Calu3 (cell line): ENCODE data around the gene CBX2. TPM values are rescaled to one million over a fixed set of nuclear protein-coding genes. Genes with fewer than 3 reads are reported as not detected.

ENCODE experiments used
- BruUV-seq: library from RNA; stranded (reverse); fragments of 400-500 nt; replicated peaks from 2 replicates; lab custom pipeline; 2021; lab: Mats Ljungman, UMichigan
- CTCF ChIA-PET: fragments of 300-600 bp; sonication (Branson Sonifier 250); formaldehyde crosslinking; loops from one replicate; lab custom pipeline; 2022; ENCODE audit warnings: antibody characterized with exemption; lab: Charles Lee
- DNase-seq: peaks from one replicate; pipeline ENCODE4 v3.0.0; 2022
- H3K27ac Mint-ChIP-seq: one replicate; pipeline ENCODE4 v1.8.0; 2022; ENCODE audit warnings: mixed read lengths; ENCODE audit not compliant: unreplicated experiment
- H3K27me3 Mint-ChIP-seq: one replicate; pipeline ENCODE4 v1.8.0; 2022; ENCODE audit warnings: mixed read lengths; ENCODE audit not compliant: unreplicated experiment
- H3K36me3 Mint-ChIP-seq: one replicate; pipeline ENCODE4 v1.8.0; 2022; ENCODE audit warnings: mild to moderate bottlenecking, moderate library complexity, mixed read lengths; ENCODE audit not compliant: insufficient read depth, unreplicated experiment
- H3K4me1 Mint-ChIP-seq: one replicate; pipeline ENCODE4 v1.8.0; 2022; ENCODE audit warnings: mild to moderate bottlenecking, low read depth, mixed read lengths; ENCODE audit not compliant: unreplicated experiment
- H3K4me3 Mint-ChIP-seq: one replicate; pipeline ENCODE4 v1.8.0; 2022; ENCODE audit warnings: mild to moderate bottlenecking, low read depth, moderate library complexity, mixed read lengths; ENCODE audit not compliant: unreplicated experiment
- H3K9me3 Mint-ChIP-seq: one replicate; pipeline ENCODE4 v1.8.0; 2022; ENCODE audit warnings: low read depth, mixed read lengths; ENCODE audit not compliant: unreplicated experiment
- CTCF ChIP-seq: fragments of 200-600 bp; IDR thresholded peaks from one replicate; pipeline ENCODE4 v1.8.0; 2022; ENCODE audit warnings: antibody characterized with exemption; ENCODE audit not compliant: unreplicated experiment
- intact Hi-C: fragments of 100-400 bp; cut with micrococcal nuclease; formaldehyde crosslinking; loops from one replicate; pipeline ENCODE4 v1.10.0; 2022; ENCODE audit not compliant: unreplicated experiment
- total RNA-seq: library from RNA; stranded (reverse); gene quantifications from 2 replicates; pipeline ENCODE4 v1.2.3, GENCODE V29; 2022

CBX2 gene
- total RNA-seq, 1 experiment from 2014 or later = 8.3 TPM

DNA sequence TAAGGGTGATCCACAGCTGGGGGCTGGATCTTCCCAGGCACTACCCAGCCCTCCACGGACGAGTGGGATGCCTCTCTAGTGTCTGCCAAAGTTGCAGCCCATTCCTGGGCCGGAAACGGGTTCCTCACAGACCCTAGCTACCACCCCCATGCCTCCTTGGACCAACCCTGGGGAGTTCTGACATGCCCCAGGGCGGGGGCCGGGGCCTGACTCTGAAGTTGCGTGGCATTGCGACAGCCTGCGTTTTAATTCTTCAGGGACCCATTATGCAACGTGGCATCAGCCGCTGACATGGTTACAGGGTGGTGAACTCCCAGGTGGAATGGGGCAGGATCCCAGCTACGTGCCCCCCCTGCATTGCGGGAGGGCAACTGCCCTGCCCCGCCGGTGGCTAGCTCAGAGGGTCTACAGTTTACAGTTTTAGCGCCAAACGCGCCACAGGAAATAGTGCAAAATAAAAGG, 58.6 kb downstream of the CBX2 start:
- intact Hi-C loops = loop anchor here (5.0 kb wide), 1 partner anchor 39 kb away; the partner anchor contains the start of gene CBX8
- no peaks in the 10 kb centered on the region for H3K9me3 Mint-ChIP-seq
- H3K4me1 Mint-ChIP-seq = peaks cover 27% of the 10 kb centered on the region
- peak overlapping the region; percentile 69 for H3K27ac Mint-ChIP-seq
- H3K36me3 Mint-ChIP-seq = peaks cover 92% of the 10 kb centered on the region
- peak overlapping the region; percentile 85 for H3K4me3 Mint-ChIP-seq
- no peak for TF ChIP-seq CTCF
- no TSS peak for BruUV-seq
- DNase-seq = no peak
- CTCF ChIA-PET = interaction anchor here (0.5 to 2.0 kb wide), 7 partner anchors 15 to 157 kb away, joined by 3 to 9 read pairs (median 4); no protein-coding TSS in a partner anchor
- peaks cover 22% of the 10 kb centered on the region for H3K27me3 Mint-ChIP-seq

- intact Hi-C loops = loop anchor here (5.0 kb wide), 1 partner anchor 40 kb away; the partner anchor contains the start of gene CBX8
- Mint-ChIP-seq H3K9me3 (no peaks in the 10 kb centered on the region), H3K36me3 (peaks cover 91% of the 10 kb centered on the region), H3K27me3 (peaks cover 29% of the 10 kb centered on the region), H3K27ac (peak overlapping the region; percentile 69), H3K4me1 (peaks cover 27% of the 10 kb centered on the region), H3K4me3 (peak overlapping the region; percentile 85)
- no TSS peak for BruUV-seq
- DNase-seq = peak; percentile 89
- CTCF ChIA-PET = interaction anchor here (0.5 to 2.0 kb wide), 8 partner anchors 14 to 156 kb away, joined by 3 to 9 read pairs (median 4); no protein-coding TSS in a partner anchor
- TF ChIP-seq CTCF = peak; percentile 30
Measured at GRCh38 chr17:79836972-79837887, 59.3 kb downstream of the CBX2 start.

Other genes with a start within 250 kb of the CBX2 start
- gene RBFOX3, start 167.1 kb upstream of the CBX2 start, total RNA-seq = not detected in 2 replicates
- not detected in 2 replicates for gene ENPP7, start 47.2 kb upstream of the CBX2 start, total RNA-seq
- gene CBX8, start 18.9 kb downstream of the CBX2 start, total RNA-seq = 11.1 and 11.8 TPM in 2 replicates
- 40.2 and 46.8 TPM in 2 replicates for gene CBX4, start 61.3 kb downstream of the CBX2 start, total RNA-seq